Skin epidermis (tissue), 12 donors: ENCODE measurements around the gene FOXP1.
"Not testable (repeated sequence)": the region's sequence is repeated elsewhere in the genome, so short reads cannot be mapped to it uniquely, and the experiment has no call there.

ENCODE experiments used
- H3K27ac ChIP-seq, 21 experiments: fragments of 200-600 bp; sonication (generic) in 11 of 21; one replicate each; pipeline ENCODE4 v1.5.0; 2020; ENCODE audit warnings: mild to moderate bottlenecking in 3 of 21, inconsistent platforms in 2 of 21, moderate library complexity in 2 of 21
- H3K4me3 ChIP-seq, 7 experiments: fragments of 200-600 bp; sonication (generic) in 2 of 7; one replicate each; pipeline ENCODE4 v1.5.0; 2020; ENCODE audit warnings: inconsistent platforms in 2 of 7, mild to moderate bottlenecking in 2 of 7, moderate library complexity in 1 of 7

FOXP1 gene

GRCh38 chr3:71541313-71541712, 42.2 kb downstream of the FOXP1 start:
- Histone ChIP-seq H3K27ac (peak overlapping the region in 1 of 21 experiments; percentile 38), H3K4me3 (no peak overlapping the region)

- peak overlapping the region in 7 of 21 experiments; percentile 9 to 77 (median 44) for H3K27ac ChIP-seq
- H3K4me3 ChIP-seq = no peak overlapping the region
Observed at GRCh38 chr3:71537211-71537611, 46.3 kb downstream of the FOXP1 start.

GRCh38 chr3:71536376-71536965, 47.1 kb downstream of the FOXP1 start:
- peak overlapping the region in 7 of 21 experiments; percentile 13 to 77 (median 37) for H3K27ac ChIP-seq
- no peak overlapping the region for H3K4me3 ChIP-seq

- H3K4me3 ChIP-seq = no peak overlapping the region
- H3K27ac ChIP-seq = peak overlapping the region in 5 of 21 experiments; percentile 4 to 58 (median 13)
Observed at GRCh38 chr3:71533588-71533987, 49.9 kb downstream of the FOXP1 start.

- peak overlapping the region in 13 of 21 experiments; percentile 4 to 58 (median 36) for H3K27ac ChIP-seq
- H3K4me3 ChIP-seq = no peak overlapping the region
Observed at GRCh38 chr3:71532639-71533395, 50.7 kb downstream of the FOXP1 start.

GRCh38 chr3:71530903-71531530, 52.5 kb downstream of the FOXP1 start:
- Histone ChIP-seq H3K27ac (peak overlapping the region in 3 of 21 experiments; percentile 6 to 9 (median 8)), H3K4me3 (no peak overlapping the region)

GRCh38 chr3:71528816-71529215, 54.7 kb downstream of the FOXP1 start:
- H3K27ac ChIP-seq = no peak overlapping the region
- H3K4me3 ChIP-seq = no peak overlapping the region

GRCh38 chr3:71526448-71526847, 57.1 kb downstream of the FOXP1 start:
- not testable (repeated sequence) for H3K27ac ChIP-seq, H3K4me3 ChIP-seq

- no peak overlapping the region for H3K4me3 ChIP-seq
- peak overlapping the region in 1 of 21 experiments; percentile 19 for H3K27ac ChIP-seq
Observed at GRCh38 chr3:71525391-71525790, 58.1 kb downstream of the FOXP1 start.

GRCh38 chr3:71524672-71525071, 58.9 kb downstream of the FOXP1 start:
- Histone ChIP-seq H3K4me3 (no peak overlapping the region), H3K27ac (no peak overlapping the region)

- H3K27ac ChIP-seq = no peak overlapping the region
- H3K4me3 ChIP-seq = no peak overlapping the region
Observed at GRCh38 chr3:71523628-71524027, 59.9 kb downstream of the FOXP1 start.

GRCh38 chr3:71521940-71522876, 61.3 kb downstream of the FOXP1 start:
- Histone ChIP-seq H3K27ac (no peak overlapping the region), H3K4me3 (no peak overlapping the region)

- no peak overlapping the region for H3K27ac ChIP-seq
- H3K4me3 ChIP-seq = no peak overlapping the region
Observed at GRCh38 chr3:71521021-71521352, 62.5 kb downstream of the FOXP1 start.

GRCh38 chr3:71520161-71521020, 63.1 kb downstream of the FOXP1 start:
- Histone ChIP-seq H3K27ac (no peak overlapping the region), H3K4me3 (no peak overlapping the region)

GRCh38 chr3:71518089-71518488, 65.4 kb downstream of the FOXP1 start:
- Histone ChIP-seq H3K4me3 (no peak overlapping the region), H3K27ac (no peak overlapping the region)

- H3K27ac ChIP-seq = no peak overlapping the region
- H3K4me3 ChIP-seq = no peak overlapping the region
Observed at GRCh38 chr3:71517271-71517791, 66.2 kb downstream of the FOXP1 start.

- no peak overlapping the region for H3K4me3 ChIP-seq
- peak overlapping the region in 4 of 21 experiments; percentile 20 to 61 (median 30) for H3K27ac ChIP-seq
Observed at GRCh38 chr3:71515636-71516365, 67.7 kb downstream of the FOXP1 start.

- H3K27ac ChIP-seq = peak overlapping the region in 1 of 21 experiments; percentile 25
- no peak overlapping the region for H3K4me3 ChIP-seq
Observed at GRCh38 chr3:71514621-71515020, 68.9 kb downstream of the FOXP1 start.
